ENCODE data around the gene LIMK2.

LIMK2 gene

GRCh38 chr22:31278151-31278621 is 66.1 kb downstream of the LIMK2 start:
- Mint-ChIP-seq H3K4me3 (no peak overlapping the region), H3K27ac (peak overlapping the region; percentile 30), H3K36me3 (ENCODE audit: low read depth) (peaks cover 92% of the 10 kb centered on the region), H3K4me1 (ENCODE audit: low read depth) (no peaks in the 10 kb centered on the region), H3K9me3 (no peaks in the 10 kb centered on the region), H3K27me3 (no peaks in the 10 kb centered on the region)
- intact Hi-C loops (cut with micrococcal nuclease) = loop anchor here (10.0 kb wide), 2 partner anchors 193 to 513 kb away; partner anchors contain the start of gene SMTN

DNA sequence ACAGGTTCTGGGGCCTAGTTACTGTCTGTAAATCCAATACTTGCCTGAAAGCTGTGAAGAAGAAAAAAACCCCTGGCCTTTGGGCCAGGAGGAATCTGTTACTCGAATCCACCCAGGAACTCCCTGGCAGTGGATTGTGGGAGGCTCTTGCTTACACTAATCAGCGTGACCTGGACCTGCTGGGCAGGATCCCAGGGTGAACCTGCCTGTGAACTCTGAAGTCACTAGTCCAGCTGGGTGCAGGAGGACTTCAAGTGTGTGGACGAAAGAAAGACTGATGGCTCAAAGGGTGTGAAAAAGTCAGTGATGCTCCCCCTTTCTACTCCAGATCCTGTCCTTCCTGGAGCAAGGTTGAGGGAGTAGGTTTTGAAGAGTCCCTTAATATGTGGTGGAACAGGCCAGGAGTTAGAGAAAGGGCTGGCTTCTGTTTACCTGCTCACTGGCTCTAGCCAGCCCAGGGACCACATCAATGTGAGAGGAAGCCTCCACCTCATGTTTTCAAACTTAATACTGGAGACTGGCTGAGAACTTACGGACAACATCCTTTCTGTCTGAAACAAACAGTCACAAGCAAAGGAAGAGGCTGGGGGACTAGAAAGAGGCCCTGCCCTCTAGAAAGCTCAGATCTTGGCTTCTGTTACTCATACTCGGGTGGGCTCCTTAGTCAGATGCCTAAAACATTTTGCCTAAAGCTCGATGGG is 66.7 kb downstream of the LIMK2 start:
- no peaks in the 10 kb centered on the region for H3K27me3 Mint-ChIP-seq
- no peaks in the 10 kb centered on the region for H3K4me1 Mint-ChIP-seq (ENCODE audit: low read depth)
- no peaks in the 10 kb centered on the region for H3K9me3 Mint-ChIP-seq
- H3K4me3 Mint-ChIP-seq = no peak overlapping the region
- peak overlapping the region; percentile 30 for H3K27ac Mint-ChIP-seq
- peaks cover 92% of the 10 kb centered on the region for H3K36me3 Mint-ChIP-seq (ENCODE audit: low read depth)
- intact Hi-C loops (cut with micrococcal nuclease) = loop anchor here (10.0 kb wide), 2 partner anchors 194 to 514 kb away; partner anchors contain the start of gene SMTN

DNA sequence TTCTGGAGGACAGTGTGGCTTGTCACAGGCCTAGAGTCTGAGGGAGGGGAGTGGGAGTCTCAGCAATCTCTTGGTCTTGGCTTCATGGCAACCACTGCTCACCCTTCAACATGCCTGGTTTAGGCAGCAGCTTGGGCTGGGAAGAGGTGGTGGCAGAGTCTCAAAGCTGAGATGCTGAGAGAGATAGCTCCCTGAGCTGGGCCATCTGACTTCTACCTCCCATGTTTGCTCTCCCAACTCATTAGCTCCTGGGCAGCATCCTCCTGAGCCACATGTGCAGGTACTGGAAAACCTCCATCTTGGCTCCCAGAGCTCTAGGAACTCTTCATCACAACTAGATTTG is 67.2 kb downstream of the LIMK2 start:
- no peaks in the 10 kb centered on the region for H3K4me1 Mint-ChIP-seq (ENCODE audit: low read depth)
- intact Hi-C loops (cut with micrococcal nuclease) = loop anchor here (10.0 kb wide), 2 partner anchors 194 to 514 kb away; partner anchors contain the start of gene SMTN
- H3K9me3 Mint-ChIP-seq = no peaks in the 10 kb centered on the region
- H3K36me3 Mint-ChIP-seq (ENCODE audit: low read depth) = peaks cover 92% of the 10 kb centered on the region
- no peaks in the 10 kb centered on the region for H3K27me3 Mint-ChIP-seq
- no peak overlapping the region for H3K27ac Mint-ChIP-seq
- no peak overlapping the region for H3K4me3 Mint-ChIP-seq

- Mint-ChIP-seq H3K4me1 (ENCODE audit: low read depth) (peaks cover 4% of the 10 kb centered on the region), H3K9me3 (no peaks in the 10 kb centered on the region), H3K4me3 (no peak overlapping the region)
Measured at GRCh38 chr22:31279821-31280505, 67.9 kb downstream of the LIMK2 start.

GRCh38 chr22:31281733-31282132 is 69.6 kb downstream of the LIMK2 start:
- Mint-ChIP-seq H3K27me3 (no peaks in the 10 kb centered on the region), H3K27ac (no peak overlapping the region), H3K4me3 (no peak overlapping the region), H3K36me3 (ENCODE audit: low read depth) (peaks cover 94% of the 10 kb centered on the region), H3K4me1 (ENCODE audit: low read depth) (peaks cover 22% of the 10 kb centered on the region), H3K9me3 (no peaks in the 10 kb centered on the region)
- intact Hi-C loops (cut with micrococcal nuclease) = no loop called here

More at GRCh38 chr22:31279821-31280505, 67.9 kb downstream of the LIMK2 start:
- Mint-ChIP-seq H3K27me3 (no peaks in the 10 kb centered on the region), H3K27ac (peak overlapping the region; percentile 56), H3K36me3 (ENCODE audit: low read depth) (peaks cover 92% of the 10 kb centered on the region)
- intact Hi-C loops (cut with micrococcal nuclease) = loop anchor here (10.0 kb wide), 2 partner anchors 195 to 515 kb away; partner anchors contain the start of gene SMTN

- H3K36me3 Mint-ChIP-seq (ENCODE audit: low read depth) = peaks cover 100% of the 10 kb centered on the region
- H3K9me3 Mint-ChIP-seq = no peaks in the 10 kb centered on the region
- no peak overlapping the region for H3K27ac Mint-ChIP-seq
- intact Hi-C loops (cut with micrococcal nuclease) = no loop called here
- peaks cover 33% of the 10 kb centered on the region for H3K4me1 Mint-ChIP-seq (ENCODE audit: low read depth)
- no peaks in the 10 kb centered on the region for H3K27me3 Mint-ChIP-seq
- H3K4me3 Mint-ChIP-seq = no peak overlapping the region
Measured at GRCh38 chr22:31282748-31283468, 70.8 kb downstream of the LIMK2 start.

DNA sequence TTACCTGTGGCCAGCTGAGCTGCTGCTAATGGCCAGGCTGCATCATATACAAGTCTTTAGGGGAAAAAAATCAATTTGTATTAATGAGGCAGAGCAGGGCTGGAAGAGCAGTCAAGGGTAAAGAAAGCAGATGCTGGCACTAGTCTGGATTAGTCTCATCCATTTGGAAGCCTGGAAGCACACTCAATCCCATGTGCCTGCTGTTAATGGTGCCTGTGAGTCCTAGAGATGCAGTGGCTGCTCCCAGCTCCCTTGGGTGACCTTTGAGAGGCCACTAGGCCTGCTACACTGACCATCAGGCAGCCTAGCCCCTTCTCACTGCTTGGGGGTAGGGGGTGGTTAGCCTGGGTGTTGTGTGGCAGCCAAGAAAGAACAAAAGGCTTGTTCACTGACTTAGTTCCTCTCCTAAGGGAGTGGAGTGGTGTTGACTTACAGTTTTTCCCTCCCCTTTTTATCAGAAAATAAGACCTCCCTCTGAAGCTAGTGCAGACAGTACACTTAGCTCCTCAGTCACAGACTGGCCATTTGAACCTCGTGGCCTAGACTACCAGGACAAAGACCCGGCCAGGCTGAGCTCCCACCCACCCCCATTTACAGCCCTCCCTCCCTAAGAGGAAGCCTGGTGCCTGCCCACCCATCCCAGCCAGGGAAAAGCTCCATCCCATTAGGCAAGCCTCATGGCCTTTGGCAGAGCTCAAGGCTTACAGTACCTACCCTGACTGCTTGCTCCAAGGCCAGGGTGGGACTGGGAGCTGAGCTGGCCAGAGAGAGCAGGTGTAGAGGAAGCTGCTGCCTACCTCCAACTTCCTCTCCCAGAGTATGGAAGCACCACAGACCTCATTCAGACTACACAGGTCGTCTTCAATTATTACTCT is 72.4 kb downstream of the LIMK2 start:
- Mint-ChIP-seq H3K27me3 (no peaks in the 10 kb centered on the region), H3K9me3 (no peaks in the 10 kb centered on the region), H3K4me1 (ENCODE audit: low read depth) (peaks cover 44% of the 10 kb centered on the region), H3K27ac (peak overlapping the region; percentile 41), H3K36me3 (ENCODE audit: low read depth) (peaks cover 100% of the 10 kb centered on the region), H3K4me3 (no peak overlapping the region)
- intact Hi-C loops (cut with micrococcal nuclease) = no loop called here

- Mint-ChIP-seq H3K9me3 (no peaks in the 10 kb centered on the region), H3K4me3 (no peak overlapping the region), H3K27me3 (no peaks in the 10 kb centered on the region), H3K36me3 (ENCODE audit: low read depth) (peaks cover 100% of the 10 kb centered on the region), H3K27ac (peak overlapping the region; percentile 64), H3K4me1 (ENCODE audit: low read depth) (peaks cover 57% of the 10 kb centered on the region)
- intact Hi-C loops (cut with micrococcal nuclease) = no loop called here
Measured at GRCh38 chr22:31286360-31287255, 74.5 kb downstream of the LIMK2 start.

DNA sequence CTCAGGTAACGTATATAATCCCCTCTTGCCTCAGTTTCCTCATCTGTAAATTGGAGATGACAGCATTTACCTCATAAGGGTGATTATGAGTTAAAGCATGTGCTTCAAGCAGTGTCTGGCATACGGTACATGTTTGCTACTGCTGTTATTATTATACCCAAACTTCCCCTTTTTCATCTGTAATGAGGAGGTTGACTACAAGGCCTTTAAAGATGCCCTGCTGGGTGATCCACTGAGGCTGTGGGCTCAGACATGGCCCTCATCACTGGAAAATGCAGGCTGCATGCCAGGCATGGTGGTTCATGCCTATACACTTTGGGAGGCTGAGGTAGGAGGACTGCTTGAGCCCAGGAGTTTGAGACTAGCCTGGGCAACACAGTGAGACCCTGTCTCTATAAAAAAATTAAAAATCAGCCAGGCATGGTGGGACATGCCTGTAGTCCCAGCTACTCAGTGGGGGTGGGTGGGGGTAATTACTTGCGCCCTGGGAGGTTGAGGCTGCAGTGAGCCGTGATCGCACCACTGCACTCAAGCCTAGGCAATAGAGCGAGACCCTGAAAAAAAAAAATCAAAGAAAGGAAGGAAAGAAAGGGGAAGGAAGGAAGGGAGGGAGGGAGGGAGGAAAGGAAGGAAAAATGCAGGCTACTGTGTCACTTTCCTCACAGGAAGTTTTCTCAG is 75.9 kb downstream of the LIMK2 start:
- Mint-ChIP-seq H3K36me3 (ENCODE audit: low read depth) (peaks cover 96% of the 10 kb centered on the region), H3K4me3 (peak overlapping the region; percentile 37), H3K27me3 (no peaks in the 10 kb centered on the region), H3K4me1 (ENCODE audit: low read depth) (peaks cover 67% of the 10 kb centered on the region), H3K9me3 (no peaks in the 10 kb centered on the region), H3K27ac (peak overlapping the region; percentile 66)
- intact Hi-C loops (cut with micrococcal nuclease) = no loop called here

GRCh38 chr22:31288496-31289240 is 76.6 kb downstream of the LIMK2 start:
- peak overlapping the region; percentile 66 for H3K27ac Mint-ChIP-seq
- H3K9me3 Mint-ChIP-seq = no peaks in the 10 kb centered on the region
- intact Hi-C loops (cut with micrococcal nuclease) = no loop called here
- no peak overlapping the region for H3K4me3 Mint-ChIP-seq
- H3K27me3 Mint-ChIP-seq = no peaks in the 10 kb centered on the region
- H3K4me1 Mint-ChIP-seq (ENCODE audit: low read depth) = peaks cover 74% of the 10 kb centered on the region
- peaks cover 89% of the 10 kb centered on the region for H3K36me3 Mint-ChIP-seq (ENCODE audit: low read depth)

DNA sequence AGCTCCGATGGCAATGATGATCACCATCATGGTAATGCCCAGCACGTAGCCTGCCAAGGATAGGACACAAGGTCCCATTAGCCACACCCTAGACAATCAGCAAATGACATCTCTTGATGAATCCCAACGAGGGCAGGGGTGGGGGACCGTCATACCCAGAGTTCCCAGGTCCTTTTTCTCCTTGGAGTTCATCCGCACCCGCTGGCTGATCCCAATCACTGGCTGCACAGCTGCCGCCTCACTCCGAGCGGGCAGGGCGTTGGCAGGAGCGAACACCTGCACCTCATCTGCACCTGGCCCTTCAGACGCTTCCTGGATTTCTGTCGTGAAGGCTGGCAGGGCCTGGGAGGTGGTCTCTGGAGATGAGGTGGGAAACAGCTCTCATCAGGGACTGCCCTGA is 77.2 kb downstream of the LIMK2 start:
- peaks cover 82% of the 10 kb centered on the region for H3K36me3 Mint-ChIP-seq (ENCODE audit: low read depth)
- H3K27ac Mint-ChIP-seq = peak overlapping the region; percentile 97
- peaks cover 80% of the 10 kb centered on the region for H3K4me1 Mint-ChIP-seq (ENCODE audit: low read depth)
- peak overlapping the region; percentile 81 for H3K4me3 Mint-ChIP-seq
- no peaks in the 10 kb centered on the region for H3K27me3 Mint-ChIP-seq
- intact Hi-C loops (cut with micrococcal nuclease) = no loop called here
- H3K9me3 Mint-ChIP-seq = no peaks in the 10 kb centered on the region

Data from dendritic cell treated with granulocyte-macrophage colony-stimulating factor and Interleukin-4, amounts not matched to agents 40 ng/mL and 50 ng/mL, for 4 days (primary cell).